ENCODE results near the gene RECK.

Gene RECK

DNA sequence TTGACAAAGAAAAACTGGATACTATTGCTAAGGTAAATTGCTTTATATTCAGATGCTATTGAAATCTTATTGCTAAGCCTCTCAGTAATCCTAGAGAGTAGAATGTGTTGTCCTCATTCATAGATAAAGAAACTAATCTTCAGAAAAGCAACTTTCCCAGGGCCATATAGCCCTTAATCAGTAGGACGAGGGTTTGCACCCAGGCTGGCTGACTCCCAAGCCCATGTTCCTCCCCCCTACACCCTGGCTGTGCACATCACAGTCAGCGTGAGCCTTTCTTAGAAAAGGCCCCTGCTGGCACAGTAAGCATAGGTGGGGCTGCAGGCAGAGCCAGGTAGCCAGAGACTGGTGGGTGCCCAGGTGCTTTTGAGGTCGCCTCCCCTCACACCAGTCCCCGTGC is 84.0 kb downstream of the RECK start:
- Histone ChIP-seq H3K4me2 (ENCODE audit: low read length) (no peak overlapping the region), H3K9me2 (replicated peaks; ENCODE audit: control insufficient read depth, low read length) (no peaks in the 10 kb centered on the region), H3K36me3 (ENCODE audit: control insufficient read depth, low read length) (no peaks in the 10 kb centered on the region), H4K20me1 (ENCODE audit: control insufficient read depth, insufficient read depth, low read depth, low read length) (no peaks in the 10 kb centered on the region), H3F3A (ENCODE audit: control insufficient read depth, insufficient read depth) (no peaks in the 10 kb centered on the region), H3K79me2 (ENCODE audit: control insufficient read depth, low read length) (no peaks in the 10 kb centered on the region), H3K4me1 (ENCODE audit: control insufficient read depth, low read length) (no peaks in the 10 kb centered on the region), H3K4me3 (ENCODE audit: low read length) (no peak overlapping the region), H3K9me3 (ENCODE audit: control insufficient read depth, insufficient read depth, low read length) (no peaks in the 10 kb centered on the region), H3K27ac (ENCODE audit: low read depth, low read length) (no peak overlapping the region), H3K27me3 (ENCODE audit: control insufficient read depth, low read length) (no peaks in the 10 kb centered on the region)
- TF ChIP-seq, protein P1, sequence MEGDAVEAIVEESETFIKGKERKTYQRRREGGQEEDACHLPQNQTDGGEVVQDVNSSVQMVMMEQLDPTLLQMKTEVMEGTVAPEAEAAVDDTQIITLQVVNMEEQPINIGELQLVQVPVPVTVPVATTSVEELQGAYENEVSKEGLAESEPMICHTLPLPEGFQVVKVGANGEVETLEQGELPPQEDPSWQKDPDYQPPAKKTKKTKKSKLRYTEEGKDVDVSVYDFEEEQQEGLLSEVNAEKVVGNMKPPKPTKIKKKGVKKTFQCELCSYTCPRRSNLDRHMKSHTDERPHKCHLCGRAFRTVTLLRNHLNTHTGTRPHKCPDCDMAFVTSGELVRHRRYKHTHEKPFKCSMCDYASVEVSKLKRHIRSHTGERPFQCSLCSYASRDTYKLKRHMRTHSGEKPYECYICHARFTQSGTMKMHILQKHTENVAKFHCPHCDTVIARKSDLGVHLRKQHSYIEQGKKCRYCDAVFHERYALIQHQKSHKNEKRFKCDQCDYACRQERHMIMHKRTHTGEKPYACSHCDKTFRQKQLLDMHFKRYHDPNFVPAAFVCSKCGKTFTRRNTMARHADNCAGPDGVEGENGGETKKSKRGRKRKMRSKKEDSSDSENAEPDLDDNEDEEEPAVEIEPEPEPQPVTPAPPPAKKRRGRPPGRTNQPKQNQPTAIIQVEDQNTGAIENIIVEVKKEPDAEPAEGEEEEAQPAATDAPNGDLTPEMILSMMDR (IDR thresholded peaks at IDR 0.05; ENCODE audit: low read depth, low read length, poor library complexity, severe bottlenecking) = no peak
- no peak for TF ChIP-seq EZH2phosphoT487 (IDR thresholded peaks at IDR 0.05; ENCODE audit: borderline replicate concordance, low read length)

DNA sequence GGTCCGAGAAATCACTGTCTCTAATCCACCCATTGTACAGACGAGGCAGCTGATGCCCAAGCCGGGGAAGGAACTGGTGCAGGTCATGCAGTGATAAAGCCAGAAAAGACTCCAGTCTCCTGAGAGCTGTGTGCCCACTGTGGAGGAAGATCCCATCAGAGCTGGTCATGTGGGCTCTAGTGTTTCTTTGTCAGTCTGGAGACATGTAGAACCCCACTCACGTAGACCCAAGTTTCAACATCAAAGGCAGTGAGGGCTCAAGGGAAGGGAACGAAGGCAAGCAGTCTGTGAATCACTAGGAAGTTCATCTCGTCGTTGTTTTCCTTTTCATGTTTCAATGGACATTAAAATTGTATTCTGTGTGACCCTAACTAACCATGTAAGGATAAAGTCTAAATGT is 85.3 kb downstream of the RECK start:
- no peaks in the 10 kb centered on the region for H3K9me3 ChIP-seq (ENCODE audit: control insufficient read depth, insufficient read depth, low read length)
- no peaks in the 10 kb centered on the region for H4K20me1 ChIP-seq (ENCODE audit: control insufficient read depth, insufficient read depth, low read depth, low read length)
- H3K4me2 ChIP-seq (ENCODE audit: low read length) = no peak overlapping the region
- TF ChIP-seq, protein P1 (IDR thresholded peaks at IDR 0.05; ENCODE audit: low read depth, low read length, poor library complexity, severe bottlenecking) = no peak
- TF ChIP-seq EZH2phosphoT487 (IDR thresholded peaks at IDR 0.05; ENCODE audit: borderline replicate concordance, low read length) = no peak
- no peaks in the 10 kb centered on the region for H3K79me2 ChIP-seq (ENCODE audit: control insufficient read depth, low read length)
- H3K4me3 ChIP-seq (ENCODE audit: low read length) = no peak overlapping the region
- no peaks in the 10 kb centered on the region for H3K36me3 ChIP-seq (ENCODE audit: control insufficient read depth, low read length)
- no peak overlapping the region for H3K27ac ChIP-seq (ENCODE audit: low read depth, low read length)
- no peaks in the 10 kb centered on the region for H3K27me3 ChIP-seq (ENCODE audit: control insufficient read depth, low read length)
- H3K4me1 ChIP-seq (ENCODE audit: control insufficient read depth, low read length) = no peaks in the 10 kb centered on the region
- H3F3A ChIP-seq (ENCODE audit: control insufficient read depth, insufficient read depth) = no peaks in the 10 kb centered on the region
- no peaks in the 10 kb centered on the region for H3K9me2 ChIP-seq (replicated peaks; ENCODE audit: control insufficient read depth, low read length)

DNA sequence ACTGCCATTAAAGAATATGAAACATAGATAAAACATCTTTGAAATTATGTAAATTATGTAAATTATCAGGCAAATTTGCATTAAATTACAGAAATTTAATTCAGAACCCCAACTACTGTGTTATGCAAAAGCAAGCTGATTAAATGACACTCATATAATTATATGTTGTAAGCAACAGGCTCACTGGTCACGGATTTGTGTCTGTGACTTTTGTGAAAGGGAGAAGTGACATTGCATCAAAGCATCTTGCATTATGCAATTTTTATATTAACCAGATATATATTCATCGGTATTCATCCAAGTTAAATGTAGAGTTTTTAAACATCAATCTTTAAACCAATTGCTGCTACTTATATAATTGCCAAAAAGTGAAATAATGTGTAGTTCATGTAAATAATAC is 86.8 kb downstream of the RECK start:
- Histone ChIP-seq H3K4me1 (ENCODE audit: control insufficient read depth, low read length) (no peaks in the 10 kb centered on the region), H3K9me2 (replicated peaks; ENCODE audit: control insufficient read depth, low read length) (no peaks in the 10 kb centered on the region), H3K27ac (ENCODE audit: low read depth, low read length) (no peak overlapping the region), H3K9me3 (ENCODE audit: control insufficient read depth, insufficient read depth, low read length) (no peaks in the 10 kb centered on the region), H3K4me3 (ENCODE audit: low read length) (no peak overlapping the region), H3K4me2 (ENCODE audit: low read length) (no peak overlapping the region), H3F3A (ENCODE audit: control insufficient read depth, insufficient read depth) (no peaks in the 10 kb centered on the region), H3K79me2 (ENCODE audit: control insufficient read depth, low read length) (no peaks in the 10 kb centered on the region), H4K20me1 (ENCODE audit: control insufficient read depth, insufficient read depth, low read depth, low read length) (no peaks in the 10 kb centered on the region), H3K36me3 (ENCODE audit: control insufficient read depth, low read length) (no peaks in the 10 kb centered on the region), H3K27me3 (ENCODE audit: control insufficient read depth, low read length) (no peaks in the 10 kb centered on the region)
- TF ChIP-seq, protein P1 (IDR thresholded peaks at IDR 0.05; ENCODE audit: low read depth, low read length, poor library complexity, severe bottlenecking) = no peak
- no peak for TF ChIP-seq EZH2phosphoT487 (IDR thresholded peaks at IDR 0.05; ENCODE audit: borderline replicate concordance, low read length)

Measured in DOHH2 (cell line).